DOHH2 (cell line): ENCODE measurements around the gene GOLT1A.

Source experiments
- CTCF ChIP-seq: fragments of 200-600 bp; sonication (generic); IDR thresholded peaks from one replicate; pipeline ENCODE4 v1.5.1; 2014; ENCODE audit warnings: antibody characterized with exemption, mild to moderate bottlenecking, low read depth, low read length; ENCODE audit not compliant: poor library complexity, severe bottlenecking
- EZH2phosphoT487 ChIP-seq: fragments of 200-600 bp; sonication (generic); IDR thresholded peaks from 2 replicates; pipeline ENCODE4 v1.6.1; 2017; ENCODE audit warnings: borderline replicate concordance, mild to moderate bottlenecking, antibody characterized with exemption, low read length, moderate library complexity, mixed read lengths

GRCh38 chr1:204218552-204218951, 4.8 kb upstream of the GOLT1A start:
- TF ChIP-seq EZH2phosphoT487 = no peak
- TF ChIP-seq CTCF = no peak
